Fibroblast of mammary gland (primary cell): ENCODE data around the gene ULBP3.

Experiments used
- DNase-seq: peaks from one replicate; pipeline ENCODE4 v3.0.0-alpha.2; 2010; ENCODE audit warnings: low read depth
- H3K4me3 ChIP-seq: 2 replicates; pipeline ENCODE4 v1.5.1; 2011; ENCODE audit warnings: low read depth, mild to moderate bottlenecking, low read length, moderate library complexity; ENCODE audit not compliant: control insufficient read depth
- CTCF ChIP-seq: conservative IDR thresholded peaks from 2 replicates; pipeline ENCODE4 v1.5.1; 2011; ENCODE audit warnings: low read depth, low read length, inconsistent platforms; ENCODE audit not compliant: control insufficient read depth, insufficient read depth

The ULBP3 gene

GRCh38 chr6:150046943-150047342, 22.0 kb downstream of the ULBP3 start:
- no peak for DNase-seq
- TF ChIP-seq CTCF: no peak
- H3K4me3 ChIP-seq: no peak overlapping the region

- H3K4me3 ChIP-seq: no peak overlapping the region
- no peak for TF ChIP-seq CTCF
- DNase-seq: no peak
These were observed 24.2 kb downstream of the ULBP3 start for GRCh38 chr6:150044621-150045145.

- no peak for TF ChIP-seq CTCF
- H3K4me3 ChIP-seq: no peak overlapping the region
- no peak for DNase-seq
These were observed 25.2 kb downstream of the ULBP3 start for GRCh38 chr6:150043501-150044412.

- no peak for TF ChIP-seq CTCF
- DNase-seq: no peak
These were observed 25.8 kb downstream of the ULBP3 start for GRCh38 chr6:150043096-150043495.

GRCh38 chr6:150038202-150039062, 30.5 kb downstream of the ULBP3 start:
- TF ChIP-seq CTCF: no peak
- no peak for DNase-seq
- H3K4me3 ChIP-seq: no peak overlapping the region

More at GRCh38 chr6:150043096-150043495, 25.8 kb downstream of the ULBP3 start:
- H3K4me3 ChIP-seq: no peak overlapping the region

GRCh38 chr6:150037526-150038201, 31.3 kb downstream of the ULBP3 start:
- TF ChIP-seq CTCF: no peak
- DNase-seq: no peak
- no peak overlapping the region for H3K4me3 ChIP-seq
